ENCODE measurements around the gene PHYKPL. TPM values are rescaled to one million over a fixed set of nuclear protein-coding genes. Genes with fewer than 3 reads are reported as not detected.

PHYKPL gene
- total and polyA plus RNA-seq, 2 of the 4 experiments (the other 2 are of a cell fraction) = 10.0 to 24.5 TPM

DNA sequence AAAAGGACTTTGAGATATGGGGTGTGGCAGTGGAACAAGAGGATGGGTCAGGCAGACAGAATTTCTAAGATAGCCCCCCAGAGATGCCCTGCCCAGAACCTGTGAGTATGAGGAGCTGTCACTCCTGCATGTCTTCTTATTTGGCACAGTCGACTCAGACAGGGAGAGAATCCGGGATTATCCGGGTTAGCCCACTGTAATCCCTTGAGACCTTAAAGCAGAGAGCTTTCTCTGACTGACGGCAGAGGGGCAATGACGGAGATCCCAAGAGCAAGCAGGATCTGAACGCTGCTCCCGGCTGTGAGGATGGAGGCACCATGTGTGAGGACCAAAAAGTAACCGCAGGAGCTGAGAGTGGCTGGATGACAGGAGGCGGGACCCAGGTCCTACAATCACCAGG, 70.1 kb downstream of the PHYKPL start (continued):
- TF ChIP-seq CEBPB (IDR thresholded peaks at IDR 0.05; ENCODE audit: low read depth, low read length) = no peak

DNA sequence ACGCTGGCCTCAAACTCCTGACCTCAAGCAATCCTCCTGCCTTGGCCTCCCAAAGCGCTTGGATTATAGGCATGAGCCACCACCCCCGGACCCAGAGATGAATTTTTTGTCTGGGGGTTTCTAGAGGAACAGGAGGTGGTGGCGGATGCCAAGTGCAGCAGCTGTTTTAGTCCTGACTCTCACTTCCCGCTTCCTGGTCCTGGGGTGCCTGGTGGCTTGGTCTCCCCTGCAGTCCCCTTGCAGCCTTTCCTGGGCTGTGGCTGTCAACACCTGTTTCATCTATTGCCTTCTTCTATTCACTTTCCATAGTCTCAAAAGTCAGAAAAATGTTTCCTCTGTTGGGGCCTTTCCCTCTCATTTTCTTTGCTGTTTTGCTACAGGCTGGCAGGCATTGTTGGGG, 72.4 kb downstream of the PHYKPL start:
- Histone ChIP-seq H3K4me2 (ENCODE audit: low read depth, low read length) (no peak overlapping the region), H4K20me1 (ENCODE audit: insufficient read depth, low read length) (no peaks in the 10 kb centered on the region), H3K56ac (ENCODE audit: extremely low read depth, insufficient read depth, low read length) (no peak overlapping the region), H3K14ac (replicated peaks; ENCODE audit: low read depth, low read length) (no peak overlapping the region), H4K91ac (ENCODE audit: insufficient read depth, low read depth, low read length) (no peak overlapping the region), H3K9me3 (ENCODE audit: control insufficient read depth, insufficient read depth, low read length) (no peaks in the 10 kb centered on the region), H4K8ac (ENCODE audit: low read depth in 2 of 2, low read length in 2 of 2) (no peak overlapping the region), H3K27ac (ENCODE audit: insufficient read depth, low read length) (no peak overlapping the region), H3K9ac (ENCODE audit: low read depth, low read length) (no peak overlapping the region), H2BK120ac (ENCODE audit: low read depth, low read length) (no peak overlapping the region), H3K4me1 (ENCODE audit: control insufficient read depth, insufficient read depth, low read length) (no peaks in the 10 kb centered on the region), H3K36me3 (ENCODE audit: control insufficient read depth, insufficient read depth, low read length) (no peaks in the 10 kb centered on the region), H3K18ac (ENCODE audit: low read depth, low read length) (no peak overlapping the region), H3K27me3 (ENCODE audit: control insufficient read depth, insufficient read depth, low read length) (peaks cover 22% of the 10 kb centered on the region), H2BK20ac (ENCODE audit: low read depth, low read length) (no peak overlapping the region), H4K5ac (ENCODE audit: low read depth, low read length) (no peak overlapping the region), H3K23ac (ENCODE audit: low read depth, low read length) (no peak overlapping the region), H2AFZ (replicated peaks; ENCODE audit: low read length, poor library complexity) (no peak overlapping the region), H3K4ac (ENCODE audit: low read depth, low read length) (no peak overlapping the region), H2BK15ac (ENCODE audit: low read depth, low read length) (no peak overlapping the region), H3K79me1 (ENCODE audit: low read depth in 1 of 2, low read length in 2 of 2) (no peaks in the 10 kb centered on the region), H3K9me1 (ENCODE audit: insufficient read depth, low read length) (no peaks in the 10 kb centered on the region), H3K4me3 (ENCODE audit: insufficient read depth, low read depth, low read length) (no peak overlapping the region), H2BK5ac (ENCODE audit: low read depth, low read length, poor library complexity, severe bottlenecking) (no peak overlapping the region), H2AK5ac (ENCODE audit: low read depth, low read length) (no peak overlapping the region), H2AK9ac (replicated peaks; ENCODE audit: low read depth, low read length, poor library complexity) (no peak overlapping the region)
- no peak for TF ChIP-seq NFE2L2 (IDR thresholded peaks at IDR 0.05; ENCODE audit: low read depth, low read length)
- no peak for TF ChIP-seq BHLHE40 (IDR thresholded peaks at IDR 0.05; ENCODE audit: low read depth, low read length)
- no peak for TF ChIP-seq FOS (IDR thresholded peaks at IDR 0.05; ENCODE audit: low read depth, low read length)
- TF ChIP-seq, protein P1, sequence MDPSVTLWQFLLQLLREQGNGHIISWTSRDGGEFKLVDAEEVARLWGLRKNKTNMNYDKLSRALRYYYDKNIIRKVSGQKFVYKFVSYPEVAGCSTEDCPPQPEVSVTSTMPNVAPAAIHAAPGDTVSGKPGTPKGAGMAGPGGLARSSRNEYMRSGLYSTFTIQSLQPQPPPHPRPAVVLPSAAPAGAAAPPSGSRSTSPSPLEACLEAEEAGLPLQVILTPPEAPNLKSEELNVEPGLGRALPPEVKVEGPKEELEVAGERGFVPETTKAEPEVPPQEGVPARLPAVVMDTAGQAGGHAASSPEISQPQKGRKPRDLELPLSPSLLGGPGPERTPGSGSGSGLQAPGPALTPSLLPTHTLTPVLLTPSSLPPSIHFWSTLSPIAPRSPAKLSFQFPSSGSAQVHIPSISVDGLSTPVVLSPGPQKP (IDR thresholded peaks at IDR 0.05; ENCODE audit: borderline replicate concordance, low read depth, low read length) = no peak
- no peak for TF ChIP-seq MAFK (IDR thresholded peaks at IDR 0.05; ENCODE audit: low read depth, low read length)
- no peak for TF ChIP-seq MXI1 (IDR thresholded peaks at IDR 0.05; ENCODE audit: borderline replicate concordance, low read depth, low read length)
- TF ChIP-seq, protein P2, sequence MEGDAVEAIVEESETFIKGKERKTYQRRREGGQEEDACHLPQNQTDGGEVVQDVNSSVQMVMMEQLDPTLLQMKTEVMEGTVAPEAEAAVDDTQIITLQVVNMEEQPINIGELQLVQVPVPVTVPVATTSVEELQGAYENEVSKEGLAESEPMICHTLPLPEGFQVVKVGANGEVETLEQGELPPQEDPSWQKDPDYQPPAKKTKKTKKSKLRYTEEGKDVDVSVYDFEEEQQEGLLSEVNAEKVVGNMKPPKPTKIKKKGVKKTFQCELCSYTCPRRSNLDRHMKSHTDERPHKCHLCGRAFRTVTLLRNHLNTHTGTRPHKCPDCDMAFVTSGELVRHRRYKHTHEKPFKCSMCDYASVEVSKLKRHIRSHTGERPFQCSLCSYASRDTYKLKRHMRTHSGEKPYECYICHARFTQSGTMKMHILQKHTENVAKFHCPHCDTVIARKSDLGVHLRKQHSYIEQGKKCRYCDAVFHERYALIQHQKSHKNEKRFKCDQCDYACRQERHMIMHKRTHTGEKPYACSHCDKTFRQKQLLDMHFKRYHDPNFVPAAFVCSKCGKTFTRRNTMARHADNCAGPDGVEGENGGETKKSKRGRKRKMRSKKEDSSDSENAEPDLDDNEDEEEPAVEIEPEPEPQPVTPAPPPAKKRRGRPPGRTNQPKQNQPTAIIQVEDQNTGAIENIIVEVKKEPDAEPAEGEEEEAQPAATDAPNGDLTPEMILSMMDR (conservative IDR thresholded peaks at IDR 0.05; ENCODE audit: low read depth, low read length) = no peak
- no peak for TF ChIP-seq CHD1 (IDR thresholded peaks at IDR 0.05; ENCODE audit: low read depth, low read length)
- no peak for TF ChIP-seq SMC3 (IDR thresholded peaks at IDR 0.05; ENCODE audit: low read depth, low read length)
- TF ChIP-seq RAD21 (IDR thresholded peaks at IDR 0.05; ENCODE audit: low read length) = no peak
- TF ChIP-seq CEBPB (IDR thresholded peaks at IDR 0.05; ENCODE audit: low read depth, low read length) = no peak
- TF ChIP-seq MAZ (IDR thresholded peaks at IDR 0.05; ENCODE audit: borderline replicate concordance, low read depth, low read length) = no peak
- in situ Hi-C loops (cut with MboI; ENCODE audit: low sequenced_read_pairs) = loop anchor here (25.0 kb wide), 1 partner anchor 223 kb away; no protein-coding TSS in a partner anchor
- intact Hi-C loops (cut with micrococcal nuclease) = loop anchor here (10.0 kb wide), 1 partner anchor 555 kb away; the partner anchor contains the start of gene B4GALT7
- no peak for ATAC-seq (ENCODE audit: low read depth)
- WGBS, 2 experiments (ENCODE audit: extremely low coverage in 2 of 2, insufficient read length in 1 of 2) = no CpG with 5 or more reads among the region's 5 CpGs
- POLR2A ChIA-PET (ENCODE audit: unreplicated experiment) = no interaction called here
- DNase-seq = no peak
- dilution Hi-C loops (cut with HindIII; ENCODE audit: low sequenced_read_pairs, unreplicated experiment) = no loop called here
- BruUV-seq (replicated peaks) = no TSS peak
- CTCF ChIA-PET = no interaction called here

Measured in IMR-90 (cell line).